OCI-M1 (cell line): Measurements from ENCODE around the gene CCDC73.
A peak's percentile ranks its signal among the peaks of the same experiment; 100 is the strongest.
"Not testable (repeated sequence)": the region's sequence is repeated elsewhere in the genome, so short reads cannot be mapped to it uniquely, and the experiment has no call there.

Experiments
- DNase-seq: peaks from one replicate; lab custom pipeline; 2025; lab: John Stamatoyannopoulos, UW

CCDC73 gene

DNA sequence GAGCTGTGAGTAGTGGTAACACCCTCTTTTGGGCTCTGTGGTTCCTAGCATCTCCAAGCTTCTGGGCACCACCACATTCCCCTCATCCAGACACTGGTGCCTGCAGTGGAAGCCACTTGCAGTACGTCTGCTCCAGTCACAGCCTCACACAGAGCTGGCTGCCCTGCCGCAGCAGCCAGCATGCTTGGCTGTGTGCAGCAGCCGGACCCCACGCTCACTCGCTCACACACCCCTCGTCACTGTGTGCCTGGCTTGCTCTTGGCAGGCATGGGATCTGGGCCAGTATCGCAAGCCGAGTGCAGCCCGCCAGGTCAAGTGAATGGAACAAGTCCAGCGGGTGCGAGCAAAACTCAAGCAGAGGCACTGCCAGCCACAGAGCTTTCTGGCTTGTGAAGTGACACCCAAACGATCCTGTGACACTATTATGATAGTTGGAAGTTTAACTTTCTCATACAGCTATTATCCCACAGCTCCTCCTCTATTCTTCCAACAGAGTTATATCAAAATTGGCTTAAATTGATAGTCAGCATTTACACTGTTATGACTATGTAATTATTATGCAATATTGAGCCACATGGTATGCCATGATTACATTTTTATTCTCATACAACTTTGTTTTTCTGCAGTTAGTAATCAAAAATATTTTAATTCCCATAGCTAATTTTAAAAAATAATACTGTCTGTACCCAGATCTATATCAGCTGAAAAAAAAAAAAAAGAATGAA, 89.0 kb downstream of the CCDC73 start:
- no peak for DNase-seq

DNA sequence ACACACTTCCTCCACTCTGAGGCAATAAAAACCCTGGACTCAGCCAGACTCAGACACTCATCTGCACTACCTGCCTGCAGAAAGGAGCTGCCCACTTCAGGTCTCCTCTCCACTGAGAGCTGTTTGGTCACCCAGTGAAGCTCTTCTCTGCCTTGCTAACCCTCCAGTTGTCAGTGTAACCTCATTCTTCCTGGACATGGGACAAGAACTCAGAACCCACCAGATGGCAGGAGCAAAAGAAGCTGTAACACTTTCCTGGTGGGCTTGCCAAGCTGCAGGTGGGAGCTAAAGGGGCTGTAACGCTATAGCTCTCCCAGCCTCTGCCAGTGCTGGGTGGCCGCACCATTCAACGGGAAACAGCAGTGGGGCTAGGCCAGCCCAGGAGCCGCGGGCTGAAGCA, 89.7 kb downstream of the CCDC73 start:
- no peak for DNase-seq

DNA sequence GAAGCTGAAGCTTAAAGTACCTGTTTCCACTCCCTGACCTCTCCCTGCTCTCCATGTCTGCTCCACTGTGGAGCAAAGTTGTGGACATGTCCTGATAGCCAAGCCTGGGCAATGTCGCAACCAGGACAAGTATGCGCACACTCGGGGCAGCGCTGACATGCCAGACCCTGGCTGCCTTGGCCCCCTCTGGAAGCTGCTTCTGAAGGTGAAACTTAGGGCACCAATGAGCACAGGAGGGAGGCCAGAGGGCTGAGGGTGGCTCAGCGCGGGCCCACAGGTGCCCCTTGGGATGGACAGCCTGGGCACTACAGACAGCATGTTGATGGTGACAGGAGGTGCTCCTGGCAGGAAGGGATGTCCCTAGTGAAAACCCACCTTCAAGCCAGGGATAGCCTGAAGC, 90.2 kb downstream of the CCDC73 start:
- DNase-seq = no peak

DNA sequence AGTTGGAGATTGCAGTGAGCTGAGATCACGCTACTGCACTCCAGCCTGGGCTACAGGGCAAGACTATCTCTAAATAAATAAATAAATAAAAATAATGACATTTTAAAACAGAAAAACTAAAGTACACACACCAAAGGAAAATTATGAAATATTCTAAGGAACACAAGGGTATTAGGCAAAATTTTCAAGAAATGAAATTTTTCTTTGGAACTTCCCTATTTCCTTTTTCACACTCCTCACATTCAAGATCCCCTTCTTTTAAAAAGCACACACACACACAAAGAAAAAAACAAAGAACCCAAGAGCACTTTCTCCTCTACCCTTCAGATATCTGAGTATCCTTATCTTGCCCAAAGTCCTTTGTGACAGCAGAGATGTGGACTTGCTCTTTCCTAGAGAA, 92.8 kb downstream of the CCDC73 start:
- DNase-seq = no peak

DNA sequence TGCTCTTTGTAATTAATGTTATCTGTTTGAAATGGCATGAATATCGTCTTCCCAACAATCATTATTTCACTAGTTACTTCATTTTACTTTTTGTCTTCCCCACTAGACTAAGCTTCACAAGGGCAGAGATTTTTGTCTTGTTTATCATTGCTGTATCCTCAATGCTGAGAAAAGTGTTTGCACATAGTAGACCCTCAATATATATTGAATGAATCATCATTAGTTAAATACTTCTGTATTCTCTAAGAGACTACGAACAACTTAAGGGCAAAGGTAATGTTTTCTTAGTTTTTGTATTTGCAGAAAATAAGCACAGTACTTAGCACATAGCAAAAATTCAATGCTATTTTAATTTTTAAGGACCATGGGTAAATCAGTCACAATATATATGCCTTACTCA, 95.9 kb downstream of the CCDC73 start:
- no peak for DNase-seq

DNA sequence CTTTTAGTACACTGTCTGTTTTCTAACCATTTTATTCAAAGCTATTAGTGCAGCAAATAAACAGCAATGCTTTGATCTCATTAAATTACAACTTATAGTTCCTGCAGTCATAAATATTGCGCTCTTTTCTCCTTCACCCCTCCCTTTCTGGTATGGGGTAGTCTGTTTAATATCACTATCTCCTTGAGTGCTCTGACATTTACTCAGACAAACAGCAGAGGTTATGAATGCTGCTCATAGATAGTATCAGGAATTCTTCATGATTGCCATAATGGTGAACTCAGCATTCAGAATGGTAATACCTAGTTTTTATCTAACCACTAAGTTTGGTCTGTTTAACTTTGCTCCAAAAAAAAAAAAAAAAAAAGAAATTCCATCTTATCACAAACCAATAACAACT, 123.4 kb downstream of the CCDC73 start:
- no peak for DNase-seq

DNA sequence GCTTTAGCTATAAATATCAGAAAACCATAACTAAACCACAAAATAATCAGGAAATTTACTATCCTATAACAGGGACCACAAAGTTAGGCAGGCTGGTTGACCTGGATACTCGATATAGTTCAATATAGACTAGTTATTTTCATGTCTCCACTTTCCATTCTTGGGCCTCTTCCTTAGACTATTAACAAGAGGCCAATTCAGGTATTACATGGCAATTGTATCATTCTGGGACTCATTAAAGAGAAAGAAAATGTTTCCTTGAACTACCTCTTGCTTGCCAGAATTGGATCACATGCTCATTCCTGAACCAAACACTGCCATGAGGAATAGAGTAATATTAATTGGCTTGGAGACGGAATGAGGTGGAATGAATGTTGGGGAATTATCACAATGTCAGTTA, 134.8 kb downstream of the CCDC73 start:
- DNase-seq = no peak

DNA sequence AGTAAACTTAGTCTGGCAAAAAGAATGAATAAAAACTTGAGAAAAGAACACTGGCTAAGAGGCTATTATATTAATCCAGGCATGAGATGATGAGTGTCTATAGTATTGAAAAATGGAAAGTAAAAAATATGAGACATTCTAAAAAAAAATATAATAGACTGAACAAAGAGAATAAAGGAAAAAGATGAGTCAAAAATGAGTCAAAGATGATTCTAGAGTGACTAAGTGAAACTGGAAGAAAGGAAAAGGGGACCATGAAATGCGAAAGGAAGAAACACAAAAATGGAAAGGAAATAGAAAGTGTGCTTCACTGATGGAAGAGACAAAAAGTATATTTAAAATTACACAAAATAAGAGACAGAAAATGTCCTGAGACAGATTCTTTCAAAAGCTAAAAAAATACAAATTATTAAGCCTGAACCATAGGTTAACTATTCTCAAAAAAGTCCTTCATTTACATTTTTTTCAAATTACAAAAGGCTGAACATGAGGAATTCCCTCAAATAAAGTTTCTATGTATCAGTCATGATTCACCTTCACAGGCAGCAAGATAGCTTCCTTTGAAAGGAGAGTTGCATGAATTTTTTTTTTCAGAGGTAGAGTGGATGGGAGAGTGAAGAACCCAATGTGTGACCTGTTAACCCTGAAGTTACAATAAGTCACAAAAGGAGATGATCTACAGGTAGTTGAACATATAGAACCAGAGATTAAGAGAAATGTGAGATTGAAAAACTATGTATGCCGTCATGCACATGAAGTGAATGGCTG, 135.6 kb downstream of the CCDC73 start:
- DNase-seq = no peak

DNA sequence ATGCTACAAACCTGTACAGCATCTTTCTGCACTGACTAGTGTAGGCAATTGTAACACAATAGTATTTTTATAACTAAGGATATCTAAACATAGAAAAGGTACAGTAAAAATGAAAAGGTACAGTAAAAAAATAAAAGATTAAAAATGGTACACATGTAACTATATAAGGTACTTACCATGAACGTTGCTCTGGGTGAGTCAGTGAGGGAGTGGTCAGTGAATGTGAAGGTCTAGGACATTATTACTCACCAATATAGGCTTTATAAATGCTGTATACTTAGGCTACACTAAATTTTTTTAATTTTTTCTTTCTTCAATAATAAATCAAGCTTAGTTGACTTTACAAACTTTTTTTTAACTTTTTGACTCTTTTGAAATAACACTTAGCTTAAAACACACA, 150.9 kb downstream of the CCDC73 start:
- DNase-seq = no peak

DNA sequence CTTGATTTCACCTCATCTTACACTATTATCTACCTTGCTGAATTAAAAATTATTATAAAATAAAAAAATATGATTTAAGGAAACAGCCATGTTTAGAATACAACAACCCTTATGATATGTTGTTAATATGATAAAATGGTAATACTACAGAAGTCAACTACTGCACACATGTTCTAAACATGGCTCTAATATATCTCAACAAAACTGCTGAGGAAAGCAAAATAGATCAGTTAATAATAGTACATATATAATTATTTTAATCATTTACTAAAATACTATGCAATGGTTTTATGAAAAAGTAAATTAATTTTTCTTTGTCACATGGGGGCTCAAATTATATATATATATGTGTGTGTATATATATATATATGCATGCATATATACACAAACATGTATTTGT, 153.1 kb downstream of the CCDC73 start:
- DNase-seq = no peak

DNA sequence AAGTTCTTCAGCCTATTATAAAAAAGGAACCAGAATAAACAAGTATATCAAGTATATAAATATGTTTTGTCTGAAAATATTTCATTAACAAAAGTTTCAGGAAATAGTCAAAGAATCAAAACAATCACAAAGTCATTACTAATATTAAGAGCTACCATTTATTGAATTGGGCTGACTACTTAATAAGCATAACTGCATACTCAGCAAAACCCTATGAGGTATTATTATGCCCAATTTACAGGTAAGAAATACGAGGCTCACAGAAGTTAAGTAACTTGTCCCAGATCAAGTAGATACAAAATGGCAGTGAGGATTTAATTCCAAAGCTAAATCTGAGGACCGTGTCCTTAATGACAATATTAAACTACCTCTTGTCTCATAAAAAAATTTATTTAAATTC, 158.6 kb downstream of the CCDC73 start:
- no peak for DNase-seq

DNA sequence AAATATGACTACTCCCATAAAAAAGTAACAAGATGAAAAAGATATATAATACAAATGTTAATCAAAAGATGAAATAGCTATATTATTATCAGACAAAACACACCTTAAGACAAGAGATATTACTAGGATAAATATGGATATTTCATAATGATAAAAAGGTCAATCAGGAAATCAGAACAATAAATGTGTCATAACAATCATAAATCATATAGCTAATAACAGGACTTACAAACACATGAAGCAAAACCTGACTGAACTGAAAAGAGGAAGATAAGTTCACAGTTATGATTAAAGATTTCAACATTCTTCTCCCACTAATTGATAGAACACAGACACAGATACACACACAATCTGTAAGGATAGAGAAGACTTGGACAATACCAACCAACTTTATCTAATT, 163.6 kb downstream of the CCDC73 start:
- DNase-seq = no peak

DNA sequence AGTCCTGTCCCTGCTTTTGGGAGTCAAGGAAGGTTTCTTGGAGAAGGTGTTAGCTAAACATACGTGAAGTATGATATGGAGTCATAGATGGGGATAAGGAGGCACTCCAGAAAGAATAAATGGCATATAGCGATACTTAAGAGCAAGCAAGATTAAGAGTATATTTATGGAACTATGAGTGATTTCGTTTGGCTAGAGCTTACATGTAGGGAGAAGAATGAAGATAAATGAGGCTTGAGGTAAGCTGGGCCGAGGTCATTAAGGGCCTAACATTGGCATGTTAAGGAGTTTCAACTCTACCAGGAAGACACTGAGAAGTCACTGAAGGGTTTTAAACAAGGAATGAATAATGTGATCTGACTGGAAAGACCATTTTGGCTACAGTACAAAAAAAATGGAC, 177.6 kb downstream of the CCDC73 start:
- DNase-seq = no peak

DNA sequence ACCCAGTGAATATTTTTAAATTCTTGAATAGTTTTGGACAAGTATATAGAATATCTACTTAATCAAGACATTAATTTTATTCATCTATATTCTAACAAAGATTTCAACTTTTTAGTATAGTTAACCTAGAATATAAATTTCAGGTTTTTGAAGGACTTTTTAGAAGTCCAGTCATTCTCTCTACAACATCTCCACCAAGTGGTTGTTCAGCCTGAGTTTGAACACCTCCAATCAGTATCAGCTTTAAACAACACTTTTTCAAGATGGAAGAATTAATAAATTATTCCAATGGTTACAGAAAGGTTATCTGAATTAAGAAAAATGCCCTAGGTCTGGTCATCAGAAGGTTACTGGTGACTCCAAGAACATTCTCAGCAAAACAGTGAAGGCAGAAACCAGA, 179.0 kb downstream of the CCDC73 start:
- DNase-seq = peak; percentile 43

DNA sequence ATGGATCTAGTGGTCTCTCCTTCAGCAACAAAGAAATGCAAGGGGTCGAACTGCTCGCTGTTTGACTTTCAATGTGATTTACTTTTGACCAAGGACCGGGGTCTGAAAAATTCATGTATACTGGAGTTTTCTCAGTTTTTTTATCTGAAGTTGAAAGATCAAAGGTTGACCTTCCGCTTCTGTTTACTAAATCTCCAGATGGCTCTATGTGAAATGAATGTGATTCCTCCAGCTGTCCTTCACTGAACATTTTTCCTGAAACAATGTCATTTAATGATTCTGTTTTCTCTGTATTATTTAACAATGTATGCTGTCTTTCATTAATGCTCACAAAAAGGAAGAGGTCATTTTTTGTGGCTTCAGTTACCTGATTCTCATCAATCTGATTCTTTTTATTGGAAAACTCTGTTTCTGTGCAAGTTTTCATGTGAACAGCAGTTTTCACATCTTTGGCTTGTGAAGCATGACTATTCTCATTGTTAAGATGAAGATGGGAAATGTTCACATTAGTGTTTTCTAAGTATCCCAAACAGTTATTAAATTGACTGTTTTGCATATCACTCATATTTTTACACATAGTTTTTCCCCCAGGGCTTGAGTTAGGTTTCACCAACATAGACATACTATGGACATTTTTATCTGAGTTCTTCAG, 180.8 kb downstream of the CCDC73 start:
- no peak for DNase-seq

DNA sequence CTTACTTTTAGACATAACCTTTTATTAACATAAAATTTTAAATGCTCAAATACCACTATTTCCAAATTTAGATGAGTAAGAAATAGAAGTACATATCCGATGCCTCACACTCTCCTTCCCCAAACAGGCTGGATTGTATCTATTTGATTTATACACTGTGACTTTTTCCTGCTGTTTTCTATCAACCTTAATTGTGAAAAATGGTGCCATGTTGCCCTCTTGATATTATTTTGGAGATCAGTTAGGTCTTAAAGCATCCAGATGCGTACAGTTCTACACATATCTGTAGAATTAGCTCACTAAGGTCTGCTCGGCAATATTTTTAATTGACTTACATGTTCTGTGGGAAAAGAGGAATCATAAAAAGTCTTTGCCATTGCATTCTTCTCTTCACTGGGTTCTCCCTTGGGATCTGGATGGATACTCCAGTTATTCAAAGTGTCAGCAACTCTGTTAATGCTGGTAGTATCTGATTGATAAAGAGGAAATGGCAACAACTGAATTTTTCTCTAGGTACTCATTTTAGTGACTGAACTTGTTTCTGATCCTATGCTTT, 183.6 kb downstream of the CCDC73 start:
- DNase-seq = no peak

DNA sequence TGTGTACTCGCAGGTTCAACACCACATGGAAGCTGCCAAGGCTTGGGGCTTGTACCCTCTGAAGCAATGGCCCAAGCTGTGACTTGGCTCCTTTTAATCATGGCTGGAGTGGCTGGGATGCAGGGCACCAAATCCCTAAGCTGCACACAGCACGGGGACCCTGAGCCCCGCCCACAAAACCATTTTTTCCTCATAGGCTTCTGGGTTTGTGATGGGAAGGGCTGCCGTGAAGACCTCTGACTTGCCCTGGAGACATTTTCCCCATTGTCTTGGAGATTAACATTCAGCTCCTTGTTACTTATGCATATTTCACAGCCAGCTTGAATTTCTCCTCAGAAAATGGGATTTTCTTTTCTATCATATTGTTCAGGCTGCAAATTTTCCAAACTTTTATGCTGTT, 185.6 kb downstream of the CCDC73 start:
- not testable (repeated sequence) for DNase-seq

DNA sequence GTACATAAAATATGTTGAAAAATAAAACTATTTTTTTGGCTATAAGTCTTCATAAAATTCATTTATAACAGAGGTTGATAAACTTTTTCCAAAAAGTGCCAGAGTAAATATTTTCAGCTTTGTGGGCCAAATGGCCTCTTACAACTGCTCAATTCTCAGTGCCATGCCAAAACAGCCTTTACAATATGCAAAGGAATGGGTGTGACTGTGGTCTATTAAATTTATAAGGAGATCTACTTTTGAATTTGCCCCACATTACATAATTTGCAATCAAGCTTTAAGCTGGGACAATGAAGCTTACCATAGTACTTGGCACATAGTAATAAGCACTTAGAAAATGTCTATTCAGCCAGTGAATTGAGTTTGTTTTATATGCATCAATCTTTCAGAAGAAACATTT, 188.2 kb downstream of the CCDC73 start:
- DNase-seq = no peak

DNA sequence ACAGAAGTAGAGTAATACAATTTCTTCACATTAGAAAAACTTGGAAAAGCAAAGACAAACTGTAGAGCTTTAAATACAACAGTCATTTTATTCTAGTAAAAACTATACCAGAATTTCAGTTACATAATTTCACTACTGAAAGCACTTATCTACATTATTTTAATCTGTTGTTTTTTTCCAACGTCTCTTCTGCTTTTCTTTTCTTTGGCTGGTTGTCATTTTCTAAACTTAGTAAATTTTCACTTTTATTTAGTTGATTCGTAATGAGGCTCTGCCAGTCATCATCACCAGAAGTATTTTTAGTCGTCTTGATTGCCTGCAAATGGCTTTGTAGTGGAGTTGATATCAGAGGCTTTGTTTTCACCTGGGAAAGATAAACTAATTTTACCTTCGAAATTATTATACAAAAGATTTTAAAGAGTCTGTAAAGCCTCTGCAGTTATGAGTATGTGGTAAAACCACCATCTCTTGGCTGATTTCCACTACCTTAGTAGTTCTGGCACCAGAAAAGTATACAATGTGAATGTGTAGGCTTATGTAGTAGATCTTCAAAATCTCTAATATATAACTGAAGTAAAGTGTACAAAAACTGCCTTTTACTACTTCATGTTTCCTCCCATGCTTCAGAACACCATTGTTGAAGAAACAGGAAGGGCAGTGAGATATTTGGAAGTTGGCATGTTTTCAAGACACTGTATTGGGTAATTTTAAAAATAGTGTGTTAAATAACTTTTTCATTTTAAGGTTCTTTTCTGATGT, 191.6 kb downstream of the CCDC73 start:
- no peak for DNase-seq

DNA sequence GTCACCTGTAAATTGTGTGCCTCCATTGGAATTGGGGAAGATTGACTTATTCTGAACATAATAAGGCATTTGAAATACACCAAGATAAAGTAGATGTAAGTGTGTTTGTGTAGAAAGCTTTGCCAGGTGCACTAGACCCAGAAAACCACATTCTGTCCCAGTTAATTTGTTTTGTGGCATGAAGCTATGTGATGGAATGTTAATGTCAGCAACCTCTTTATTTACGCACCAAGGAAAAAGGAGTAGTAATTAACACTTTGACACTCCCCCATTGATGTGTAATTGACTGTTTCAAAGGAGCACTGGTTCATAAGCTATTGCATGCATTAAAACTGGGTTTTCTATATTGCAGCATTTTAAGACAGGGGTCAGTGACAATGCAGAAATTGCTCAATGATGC, 196.5 kb downstream of the CCDC73 start:
- no peak for DNase-seq

DNA sequence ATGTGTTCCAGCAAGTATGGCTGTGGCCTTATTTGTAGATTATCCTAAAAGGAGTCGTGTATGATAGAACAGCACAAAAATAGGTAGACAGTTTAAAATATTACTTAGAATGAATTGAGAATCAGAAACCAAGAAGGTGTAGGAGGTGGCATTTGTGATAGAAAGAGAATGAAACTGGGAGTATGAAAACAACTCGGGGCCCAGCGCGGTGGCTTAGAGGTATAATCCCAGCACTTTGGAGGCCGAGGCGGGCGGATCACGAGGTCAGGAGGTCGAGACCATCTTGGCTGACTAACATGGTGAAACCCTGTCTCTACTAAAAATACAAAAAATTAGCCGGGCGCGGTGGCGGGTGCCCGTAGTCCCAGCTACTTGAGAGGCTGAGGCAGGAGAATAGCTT, 198.3 kb downstream of the CCDC73 start:
- DNase-seq = not testable (repeated sequence)

DNA sequence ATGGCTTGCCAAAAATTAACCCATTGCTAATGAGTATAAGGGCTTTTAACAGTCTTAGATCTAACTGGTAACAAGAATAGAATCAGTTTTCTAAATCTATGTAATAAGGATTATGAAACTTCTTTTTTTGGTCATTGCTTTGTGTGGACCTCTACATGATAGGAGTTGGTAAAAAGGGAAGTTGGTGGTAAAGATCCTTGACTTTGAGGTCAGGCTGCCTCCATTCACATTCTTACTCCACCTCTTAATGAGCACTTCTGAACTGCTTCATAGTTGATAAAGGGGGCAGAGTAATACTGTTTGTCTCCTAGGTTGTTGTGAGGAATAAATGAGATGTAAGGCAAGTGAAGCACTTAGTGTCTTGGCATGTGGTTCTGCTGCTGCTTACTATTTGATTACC, 200.2 kb downstream of the CCDC73 start:
- DNase-seq = peak; percentile 89
